EL (cell line): ENCODE data around the gene VSTM4.
A peak's percentile ranks its signal among the peaks of the same experiment; 100 is the strongest.

ENCODE experiments used
- DNase-seq: peaks from one replicate; pipeline ENCODE4 v3.0.0-alpha.2; 2016

The VSTM4 gene

GRCh38 chr10:49001402-49001801 is 113.9 kb downstream of the VSTM4 start:
- DNase-seq: no peak

DNA sequence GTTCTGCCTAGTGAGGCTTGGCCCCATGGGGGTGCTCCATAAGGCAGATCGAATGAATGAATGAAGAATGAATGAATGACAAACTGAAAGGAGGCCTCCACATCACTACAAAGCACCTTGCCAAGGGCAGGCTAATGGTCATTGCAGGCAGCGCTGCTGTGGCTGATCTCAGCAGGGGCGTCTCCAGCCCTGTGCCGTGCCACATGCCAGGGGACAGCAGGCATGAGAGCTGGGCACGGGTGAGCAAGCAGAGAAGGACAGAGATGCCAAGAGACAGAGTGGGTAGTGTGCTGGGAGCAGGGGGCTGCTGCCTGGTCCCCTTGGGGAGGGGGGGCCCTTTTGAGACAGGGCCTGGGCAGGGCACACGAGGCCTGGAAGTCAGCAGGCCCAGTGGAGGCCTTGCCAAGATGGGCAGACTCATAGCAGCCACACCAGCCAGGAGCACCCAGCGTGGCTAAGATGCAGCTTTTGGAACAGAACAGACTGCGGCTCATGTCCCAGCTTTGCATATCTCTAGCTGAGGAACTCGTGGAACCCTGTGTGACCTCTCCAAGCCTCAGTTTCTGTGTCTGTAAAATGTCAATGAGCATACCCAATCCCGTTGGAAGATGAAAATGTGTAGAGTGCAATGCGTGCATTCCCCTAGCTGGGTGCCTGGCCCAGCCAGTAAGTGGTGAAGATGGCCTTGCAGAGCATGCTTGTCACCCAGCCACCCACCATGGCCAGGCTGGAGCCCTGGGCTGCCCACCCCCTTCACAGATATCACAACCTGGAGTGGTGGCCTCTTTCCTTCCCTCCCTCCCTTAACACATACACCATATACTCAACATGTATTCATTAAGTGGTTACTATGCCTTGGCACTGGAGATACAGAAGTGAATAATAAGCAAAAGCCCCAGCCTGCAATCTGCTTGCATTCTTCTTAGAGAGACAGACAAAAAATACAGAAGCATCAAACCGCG is 114.6 kb downstream of the VSTM4 start:
- DNase-seq: no peak

- no peak for DNase-seq
Observed at GRCh38 chr10:48999346-48999745, 116.0 kb downstream of the VSTM4 start.

- DNase-seq: no peak
Observed at GRCh38 chr10:48996329-48996728, 119.0 kb downstream of the VSTM4 start.

DNA sequence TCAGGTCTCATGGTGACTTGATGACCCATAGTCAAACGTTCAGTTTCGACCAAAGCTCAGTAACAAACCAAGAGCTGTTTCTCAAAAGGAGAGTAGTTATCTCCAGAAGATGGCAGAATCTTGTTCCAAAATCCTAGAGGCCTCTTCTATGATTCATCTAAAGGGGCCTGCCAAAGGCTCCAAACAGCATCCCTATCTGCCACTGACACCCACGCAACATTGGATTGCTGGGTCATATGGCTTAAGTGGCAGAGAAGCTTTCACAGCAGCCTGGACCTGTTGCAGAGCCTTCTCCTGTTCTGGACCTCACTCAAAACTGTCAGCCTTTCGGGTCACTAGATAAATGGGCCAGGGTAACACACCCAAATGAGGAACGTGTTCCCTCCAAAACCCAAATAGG is 121.7 kb downstream of the VSTM4 start:
- no peak for DNase-seq

DNA sequence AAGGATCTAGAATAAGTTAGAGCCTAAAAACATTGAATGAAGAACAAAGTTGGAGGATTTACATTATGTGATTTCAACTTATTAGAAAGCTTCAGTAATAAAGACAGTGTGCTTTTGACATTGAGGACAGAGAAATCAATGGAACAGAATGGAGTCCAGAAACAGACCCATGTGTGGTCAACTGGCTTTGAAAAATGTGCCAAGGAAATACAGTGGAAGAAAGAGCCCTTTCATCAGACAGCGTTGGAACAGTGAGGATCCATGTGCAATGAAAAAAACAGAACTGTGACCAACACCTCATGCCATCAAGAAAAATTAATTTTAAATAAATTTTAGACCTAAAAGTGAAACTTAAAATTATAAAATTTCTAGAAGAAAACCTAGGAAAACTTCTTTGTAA is 125.1 kb downstream of the VSTM4 start:
- no peak for DNase-seq

- no peak for DNase-seq
Observed at GRCh38 chr10:48985621-48986158, 129.6 kb downstream of the VSTM4 start.

DNA sequence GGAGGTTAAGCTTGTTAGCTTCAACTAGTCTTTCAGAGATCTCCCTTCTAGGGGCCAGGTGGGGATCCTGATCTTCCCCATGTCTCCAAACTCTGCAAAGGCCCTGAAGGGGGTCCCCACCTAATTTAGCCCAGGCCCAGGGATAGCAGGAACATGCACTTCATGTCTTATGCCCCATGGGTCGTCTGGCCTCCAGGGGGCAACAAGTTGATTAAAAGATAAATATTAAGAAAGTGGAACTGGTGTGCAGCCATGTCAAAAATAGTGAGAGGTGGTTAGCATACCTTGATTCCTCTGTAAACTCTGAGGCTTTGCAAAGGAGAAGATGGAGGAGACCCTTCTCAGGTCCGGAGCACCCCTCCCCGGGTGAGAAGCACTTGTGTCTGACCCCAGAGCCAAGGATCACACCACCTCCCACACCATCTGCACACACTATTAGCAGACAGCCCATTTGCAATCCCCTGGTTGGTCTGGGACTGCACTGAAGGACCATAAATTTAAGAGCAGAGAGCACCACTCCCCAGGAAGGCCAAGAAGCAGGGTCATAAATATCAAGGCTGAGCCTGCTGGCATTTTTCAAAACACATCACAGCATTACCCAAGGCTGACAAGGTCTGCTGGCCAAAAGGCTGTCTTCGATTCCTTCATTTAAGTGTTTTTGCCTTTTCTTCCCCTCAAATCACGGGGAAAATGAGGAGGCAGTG is 131.5 kb downstream of the VSTM4 start:
- DNase-seq: no peak

DNA sequence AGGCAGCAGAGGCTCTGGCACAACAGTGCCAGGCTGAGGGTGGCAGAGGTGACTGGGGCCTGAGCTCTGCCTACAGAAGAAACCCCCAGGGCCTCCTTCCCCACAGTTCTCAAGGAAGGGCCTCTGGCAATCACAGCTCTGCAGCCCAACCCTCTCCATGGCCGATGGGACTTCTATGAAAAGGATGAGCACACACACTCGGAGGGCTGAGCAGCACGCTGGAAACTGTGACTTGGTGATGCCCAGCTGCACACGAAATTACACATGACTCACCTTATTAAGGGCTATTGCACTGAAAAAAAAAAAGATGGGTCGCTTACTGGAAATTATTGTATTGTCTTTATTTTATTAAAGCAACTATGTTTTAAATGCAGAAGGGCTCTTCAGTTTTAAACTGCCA is 132.7 kb downstream of the VSTM4 start:
- DNase-seq: no peak

GRCh38 chr10:48981310-48981907 is 133.9 kb downstream of the VSTM4 start:
- DNase-seq: peak; percentile 41

DNA sequence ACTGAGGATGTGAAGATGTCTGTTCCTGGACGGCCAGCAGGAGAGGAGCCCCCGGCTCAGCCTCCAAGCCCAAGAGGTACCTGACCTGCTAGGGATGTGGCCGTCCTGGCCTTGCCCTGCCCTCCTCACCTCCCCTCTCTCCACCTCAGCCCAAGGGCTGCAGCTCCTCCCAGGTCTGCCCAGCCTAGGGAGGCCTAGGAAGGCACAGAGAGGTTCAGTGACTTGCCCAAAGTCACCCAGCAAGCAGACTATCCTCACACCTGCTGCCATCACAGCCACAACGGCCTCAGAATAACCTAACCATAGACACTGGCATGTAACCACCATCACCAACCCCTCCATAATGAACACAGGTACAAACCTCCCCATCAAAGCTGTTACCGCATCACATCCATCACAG is 137.0 kb downstream of the VSTM4 start:
- DNase-seq: no peak

DNA sequence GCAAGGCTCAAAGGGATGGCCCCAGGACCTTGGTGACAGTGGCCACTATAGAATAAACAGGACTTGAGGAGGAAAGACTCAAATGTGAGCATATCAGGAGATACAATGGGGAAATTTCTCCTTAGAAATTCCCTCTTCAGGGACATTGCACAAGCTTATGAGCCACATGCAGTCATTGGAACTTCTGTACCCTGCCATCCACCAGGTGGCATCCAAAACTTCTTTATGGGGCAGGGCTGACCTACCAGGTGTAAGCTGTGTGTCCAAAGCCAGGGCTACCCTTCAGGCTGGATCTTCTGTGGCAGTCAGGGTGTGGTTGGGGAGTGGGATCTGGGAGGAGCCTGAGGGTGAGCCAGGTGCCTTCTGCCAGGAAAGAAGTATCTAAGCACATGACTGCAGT is 139.1 kb downstream of the VSTM4 start:
- DNase-seq: peak; percentile 8

- DNase-seq: no peak
Observed at GRCh38 chr10:48974510-48975156, 140.7 kb downstream of the VSTM4 start.

DNA sequence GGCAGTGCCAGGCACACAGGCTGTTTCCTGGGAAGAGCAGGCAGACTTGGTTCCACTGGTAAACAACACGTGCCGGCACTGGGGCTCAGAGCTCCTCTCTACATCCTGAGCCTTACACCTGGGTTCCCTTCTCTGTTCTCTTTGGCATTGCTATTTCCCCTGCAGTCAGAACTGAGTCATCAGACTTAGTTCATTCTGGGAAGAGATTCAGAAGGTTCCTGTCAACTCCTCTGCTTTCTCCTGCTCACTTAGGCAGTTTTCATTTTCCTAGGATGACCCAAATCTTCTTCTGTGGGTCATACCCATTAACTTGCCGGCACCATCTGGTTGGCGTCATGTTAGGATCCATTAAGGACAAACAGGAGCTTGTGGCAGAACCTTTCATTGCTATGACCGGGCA is 142.3 kb downstream of the VSTM4 start:
- DNase-seq: no peak

GRCh38 chr10:48970654-48971053 is 144.7 kb downstream of the VSTM4 start:
- no peak for DNase-seq

GRCh38 chr10:48970046-48970445 is 145.3 kb downstream of the VSTM4 start:
- DNase-seq: no peak

- DNase-seq: no peak
Observed at GRCh38 chr10:48968036-48968435, 147.3 kb downstream of the VSTM4 start.

- DNase-seq: no peak
Observed at GRCh38 chr10:48965460-48965859, 149.9 kb downstream of the VSTM4 start.
